ENCODE results near the gene SLC7A8. TPM values are rescaled to one million over a fixed set of nuclear protein-coding genes. Genes with fewer than 3 reads are reported as not detected.
A peak's percentile ranks its signal among the peaks of the same experiment; 100 is the strongest.

Gene SLC7A8
- total RNA-seq, 2 donors from 2014 or later, result 0.72 to 1.2 TPM

DNA sequence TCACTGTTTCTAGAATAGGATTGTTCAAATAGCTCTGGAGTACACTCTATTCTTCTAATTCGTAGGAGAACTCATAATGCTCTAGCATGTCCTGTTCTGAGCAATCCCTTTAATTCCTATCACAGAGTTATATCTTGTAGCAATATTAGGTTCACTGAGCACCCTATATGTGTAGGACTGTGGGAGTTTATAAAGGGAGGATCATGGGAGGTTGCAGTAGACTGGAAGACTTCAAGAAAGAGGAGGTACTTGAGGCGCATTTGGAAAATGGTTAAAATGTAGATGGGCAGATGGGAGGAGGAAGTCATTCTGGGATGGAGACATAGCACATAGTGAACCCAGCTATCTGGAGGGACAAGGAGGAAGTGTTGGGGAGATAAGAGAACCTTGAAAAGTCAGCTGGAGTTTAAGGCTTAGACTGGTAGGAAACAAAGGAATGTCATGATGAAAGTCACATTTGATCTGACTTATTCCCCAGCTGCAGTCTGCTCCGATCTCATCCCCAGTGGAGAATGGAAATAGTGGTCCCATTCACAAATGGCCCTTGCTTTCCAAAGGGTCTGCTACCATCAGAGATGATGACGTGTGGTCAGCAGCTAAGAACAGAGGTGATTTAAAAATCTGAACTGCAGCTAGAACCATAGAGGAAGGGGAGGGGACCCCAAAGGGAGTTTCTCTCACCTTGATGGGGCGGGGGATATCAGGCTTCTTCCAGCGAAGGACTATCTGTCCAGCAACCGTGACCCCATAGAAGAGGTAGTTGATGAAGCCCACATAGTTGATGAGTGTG lies 54.3 kb downstream of the SLC7A8 start:
- DNase-seq (no peak), ATAC-seq (replicated peaks in 1 of 2) (no peak)
- Mint-ChIP-seq H3K27me3 (ENCODE audit: low read depth) (no peaks in the 10 kb centered on the region), H3K4me3 (no peak overlapping the region), H3K4me1 (ENCODE audit: low read depth) (no peaks in the 10 kb centered on the region), H3K27ac (no peak overlapping the region), H3K36me3 (ENCODE audit: insufficient read depth in 2 of 2) (no peaks in the 10 kb centered on the region), H3K9me3 (no peaks in the 10 kb centered on the region)

DNA sequence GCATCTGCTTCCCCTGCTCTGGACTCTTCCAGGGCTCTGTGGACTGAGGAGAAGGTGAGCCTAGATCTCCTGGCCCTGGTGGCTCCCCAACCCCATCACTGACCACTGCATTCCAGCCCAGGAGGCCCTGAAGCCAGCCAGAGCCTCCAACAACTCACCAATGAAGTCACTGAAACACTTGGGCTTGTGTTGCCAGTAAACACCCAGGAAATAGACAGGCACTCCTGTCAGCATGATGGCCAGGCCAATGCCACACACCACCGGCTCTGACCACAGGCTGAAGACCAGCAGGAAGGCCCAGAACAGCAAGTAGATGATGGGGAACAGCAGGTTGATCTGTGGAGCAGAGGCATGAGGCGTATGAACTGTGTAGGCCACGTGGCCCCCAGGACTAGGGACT lies 55.6 kb downstream of the SLC7A8 start:
- no peak overlapping the region for H3K4me3 Mint-ChIP-seq
- no peak overlapping the region for H3K27ac Mint-ChIP-seq
- no peaks in the 10 kb centered on the region for H3K36me3 Mint-ChIP-seq (ENCODE audit: insufficient read depth in 2 of 2)
- H3K4me1 Mint-ChIP-seq (ENCODE audit: low read depth), result no peaks in the 10 kb centered on the region
- DNase-seq, result no peak
- H3K27me3 Mint-ChIP-seq (ENCODE audit: low read depth), result no peaks in the 10 kb centered on the region
- no peak for ATAC-seq (replicated peaks in 1 of 2)
- H3K9me3 Mint-ChIP-seq, result no peaks in the 10 kb centered on the region

DNA sequence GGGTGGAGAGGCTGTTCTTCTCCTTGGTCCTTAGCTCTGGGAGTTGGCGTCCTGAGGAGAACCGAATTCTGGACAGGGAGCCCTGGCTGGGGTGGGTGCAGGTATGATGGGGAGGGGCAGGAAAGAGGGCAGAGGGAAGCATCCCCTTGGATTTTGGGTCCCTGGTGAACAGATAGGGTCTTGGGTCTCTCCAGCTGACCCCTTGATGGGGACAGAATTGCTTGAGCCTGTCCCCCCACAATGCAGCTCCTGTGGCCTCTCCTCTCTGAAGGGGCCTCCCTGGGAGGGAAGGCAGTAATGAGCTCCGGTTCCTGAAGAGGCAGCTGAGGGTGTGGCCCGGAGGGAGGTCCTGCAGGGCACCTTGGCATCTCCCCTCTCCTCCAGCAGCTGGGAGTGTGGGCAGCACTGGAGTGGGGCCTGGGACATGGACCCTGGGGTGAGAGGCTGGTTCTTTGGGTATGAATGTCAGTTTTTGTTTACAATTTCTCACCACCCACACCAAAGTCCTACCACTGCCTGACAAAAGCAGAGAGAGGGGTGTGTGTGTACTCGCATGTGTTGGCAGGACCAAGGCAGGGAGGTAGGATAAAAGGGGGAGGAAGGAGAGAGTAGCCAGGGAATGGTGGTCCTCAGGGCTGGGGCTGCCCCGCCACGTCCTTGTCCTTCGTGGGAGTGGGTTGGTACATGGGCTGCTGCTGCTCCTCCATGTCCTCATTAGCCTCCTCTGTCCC lies 56.7 kb downstream of the SLC7A8 start:
- no peaks in the 10 kb centered on the region for H3K27me3 Mint-ChIP-seq (ENCODE audit: low read depth)
- no peak overlapping the region for H3K27ac Mint-ChIP-seq
- no peaks in the 10 kb centered on the region for H3K36me3 Mint-ChIP-seq (ENCODE audit: insufficient read depth in 2 of 2)
- DNase-seq (no peak), ATAC-seq (replicated peaks in 1 of 2) (no peak)
- H3K4me3 Mint-ChIP-seq, result no peak overlapping the region
- H3K9me3 Mint-ChIP-seq, result no peaks in the 10 kb centered on the region
- H3K4me1 Mint-ChIP-seq (ENCODE audit: low read depth), result no peaks in the 10 kb centered on the region

DNA sequence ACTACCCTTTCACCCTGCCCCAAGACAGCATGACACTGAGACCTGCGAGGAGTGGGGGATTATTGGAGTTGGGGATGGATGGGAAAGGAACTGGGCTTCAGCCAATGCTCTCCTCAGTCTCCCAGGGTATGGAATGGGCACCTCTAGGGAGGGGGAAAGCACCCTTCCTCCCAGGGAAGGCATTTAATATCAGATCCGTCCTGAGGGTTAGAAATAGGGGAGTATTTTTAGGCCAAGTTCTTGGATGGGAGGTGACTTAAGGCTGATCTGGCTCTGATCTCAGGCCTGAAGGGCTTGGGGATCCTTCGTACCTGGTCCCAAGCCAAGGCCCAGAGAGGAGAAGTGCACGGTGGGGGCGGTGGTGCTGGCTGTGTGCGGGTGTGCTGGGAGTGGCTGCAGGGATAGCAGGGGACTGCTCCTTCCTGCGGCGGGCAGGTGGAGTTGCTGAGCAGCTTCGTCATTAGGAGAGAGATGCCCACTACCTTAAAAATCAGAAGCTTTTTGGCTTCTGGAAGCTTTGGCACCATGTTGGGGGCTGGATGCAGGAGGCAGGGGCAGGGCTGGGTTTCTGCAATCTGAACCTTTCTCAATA lies 57.4 kb downstream of the SLC7A8 start:
- H3K27ac Mint-ChIP-seq, result no peak overlapping the region
- H3K4me1 Mint-ChIP-seq (ENCODE audit: low read depth), result peaks cover 6% of the 10 kb centered on the region
- H3K4me3 Mint-ChIP-seq, result no peak overlapping the region
- ATAC-seq (replicated peaks in 1 of 2), result no peak
- no peaks in the 10 kb centered on the region for H3K36me3 Mint-ChIP-seq (ENCODE audit: insufficient read depth in 2 of 2)
- H3K27me3 Mint-ChIP-seq (ENCODE audit: low read depth), result no peaks in the 10 kb centered on the region
- DNase-seq, result no peak
- no peaks in the 10 kb centered on the region for H3K9me3 Mint-ChIP-seq

DNA sequence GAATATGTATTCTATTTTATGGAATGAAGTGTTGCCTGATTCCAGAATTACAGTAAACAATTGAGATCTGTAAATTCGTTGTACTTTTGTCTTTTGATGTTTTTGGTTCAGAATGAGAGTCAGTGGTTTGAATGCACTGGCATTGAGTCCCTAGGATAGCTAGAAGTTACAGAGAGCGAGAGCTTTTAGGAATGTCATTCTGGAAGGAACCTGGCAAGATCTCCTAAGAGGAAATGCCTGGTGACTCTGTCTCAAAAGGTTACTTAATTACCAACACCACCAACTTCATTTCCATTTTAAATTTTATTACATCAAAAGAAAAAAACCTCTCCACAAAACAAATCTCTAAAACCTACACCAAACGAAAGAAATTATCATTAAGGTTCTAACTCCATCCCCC lies 58.4 kb downstream of the SLC7A8 start:
- no peaks in the 10 kb centered on the region for H3K27me3 Mint-ChIP-seq (ENCODE audit: low read depth)
- no peaks in the 10 kb centered on the region for H3K9me3 Mint-ChIP-seq
- ATAC-seq (replicated peaks in 1 of 2), result no peak
- no peak overlapping the region for H3K27ac Mint-ChIP-seq
- no peak overlapping the region for H3K4me3 Mint-ChIP-seq
- no peak for DNase-seq
- H3K4me1 Mint-ChIP-seq (ENCODE audit: low read depth), result peaks cover 16% of the 10 kb centered on the region
- H3K36me3 Mint-ChIP-seq (ENCODE audit: insufficient read depth in 2 of 2), result no peaks in the 10 kb centered on the region

DNA sequence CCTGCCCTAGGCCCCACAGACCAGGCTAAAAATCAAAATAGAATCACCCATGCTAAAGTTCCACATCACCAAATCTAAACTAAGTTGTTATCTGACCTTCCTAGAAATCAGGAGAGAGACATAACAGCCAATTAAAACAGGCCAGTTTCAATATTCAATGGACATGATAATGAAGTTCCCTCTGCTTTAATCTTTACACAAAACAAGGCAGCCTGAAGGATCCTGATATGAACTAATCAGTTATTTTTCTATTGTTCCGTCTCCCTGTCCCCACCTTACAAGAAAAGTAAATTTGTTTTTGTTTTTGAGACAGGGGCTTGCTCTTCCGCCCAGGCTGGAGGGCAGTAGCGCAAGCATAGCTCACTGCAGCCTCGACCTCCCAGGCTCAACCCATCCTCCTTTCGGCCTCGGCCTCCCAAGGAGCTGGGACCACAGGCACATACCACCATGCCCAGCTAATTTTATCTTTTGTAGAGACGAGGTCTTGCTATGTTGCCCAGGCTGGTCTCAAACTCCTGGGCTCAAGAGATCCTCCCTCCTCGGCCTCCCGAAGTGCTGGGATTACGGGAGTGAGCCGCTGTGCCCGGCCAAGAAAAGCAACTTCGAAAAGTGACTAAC lies 59.0 kb downstream of the SLC7A8 start:
- Mint-ChIP-seq H3K36me3 (ENCODE audit: insufficient read depth in 2 of 2) (no peaks in the 10 kb centered on the region), H3K27ac (no peak overlapping the region), H3K27me3 (ENCODE audit: low read depth) (no peaks in the 10 kb centered on the region), H3K9me3 (no peaks in the 10 kb centered on the region), H3K4me3 (no peak overlapping the region), H3K4me1 (ENCODE audit: low read depth) (peaks cover 22% of the 10 kb centered on the region)
- ATAC-seq (replicated peaks in 1 of 2), result no peak
- no peak for DNase-seq

DNA sequence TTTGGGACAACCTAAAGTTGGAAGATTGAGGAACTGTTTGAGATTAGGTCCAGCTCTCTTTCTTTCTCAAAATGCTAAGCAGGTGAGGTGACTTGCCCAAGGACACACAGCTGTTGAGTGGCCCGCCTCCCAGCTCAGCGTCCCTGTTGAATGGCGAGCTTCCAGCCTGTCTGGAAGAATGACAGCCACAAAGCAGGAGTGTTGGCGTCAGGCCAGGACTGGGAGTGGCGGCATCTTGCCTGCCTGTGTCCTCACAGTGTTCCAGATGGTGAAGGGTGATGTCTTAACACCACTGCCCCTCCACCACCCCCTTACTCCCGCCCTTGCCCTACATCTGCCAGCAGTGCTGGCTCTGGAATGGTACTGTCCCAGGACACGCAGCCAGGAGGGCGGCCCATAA lies 60.0 kb downstream of the SLC7A8 start:
- DNase-seq, result no peak
- no peaks in the 10 kb centered on the region for H3K27me3 Mint-ChIP-seq (ENCODE audit: low read depth)
- H3K27ac Mint-ChIP-seq, result no peak overlapping the region
- ATAC-seq (replicated peaks in 1 of 2), result no peak
- H3K9me3 Mint-ChIP-seq, result no peaks in the 10 kb centered on the region
- peaks cover 28% of the 10 kb centered on the region for H3K4me1 Mint-ChIP-seq (ENCODE audit: low read depth)
- H3K36me3 Mint-ChIP-seq (ENCODE audit: insufficient read depth in 2 of 2), result no peaks in the 10 kb centered on the region
- no peak overlapping the region for H3K4me3 Mint-ChIP-seq

DNA sequence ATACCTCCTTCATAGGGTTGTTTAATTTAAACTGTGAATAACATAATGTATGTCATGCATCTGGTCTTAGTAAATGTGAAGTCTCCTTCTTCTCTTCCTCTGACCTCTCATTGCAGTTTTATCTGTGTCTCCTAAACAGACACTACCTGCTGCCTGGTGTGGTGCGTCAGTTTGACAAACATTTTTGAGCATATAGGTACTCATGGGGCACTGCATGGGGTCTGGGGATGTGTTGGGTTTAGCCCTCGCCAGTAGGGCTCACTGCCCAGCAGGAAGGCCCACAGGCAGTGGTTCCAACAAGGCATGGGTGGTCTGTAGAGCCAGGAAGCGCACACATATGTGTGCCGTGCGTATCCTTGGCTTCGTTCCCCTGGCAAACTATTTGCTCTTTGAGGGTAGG lies 61.4 kb downstream of the SLC7A8 start:
- no peaks in the 10 kb centered on the region for H3K9me3 Mint-ChIP-seq
- no peak overlapping the region for H3K4me3 Mint-ChIP-seq
- H3K4me1 Mint-ChIP-seq (ENCODE audit: low read depth), result peaks cover 28% of the 10 kb centered on the region
- no peaks in the 10 kb centered on the region for H3K27me3 Mint-ChIP-seq (ENCODE audit: low read depth)
- DNase-seq (no peak), ATAC-seq (replicated peaks in 1 of 2) (no peak)
- H3K27ac Mint-ChIP-seq, result no peak overlapping the region
- H3K36me3 Mint-ChIP-seq (ENCODE audit: insufficient read depth in 2 of 2), result no peaks in the 10 kb centered on the region

DNA sequence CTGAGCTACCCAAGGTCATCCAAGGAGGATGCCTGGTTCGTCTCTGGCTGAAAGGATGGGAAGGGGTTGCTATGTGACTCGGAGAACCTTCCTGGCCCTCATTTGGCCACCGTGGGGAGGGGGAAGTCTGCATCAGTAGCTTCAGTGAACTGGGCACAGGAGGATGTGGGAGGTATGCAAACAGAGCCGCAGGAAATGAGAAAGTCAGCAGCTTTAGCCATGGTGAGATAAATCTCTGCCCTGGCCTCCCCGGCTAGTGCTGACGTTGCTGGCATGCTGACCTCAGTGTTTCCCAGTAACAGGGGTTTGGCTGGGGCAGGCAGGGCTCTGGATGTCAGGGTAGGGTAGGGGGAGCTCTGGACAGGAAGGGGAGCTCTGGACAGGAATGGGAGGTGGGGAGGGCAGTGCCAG lies 62.1 kb downstream of the SLC7A8 start:
- Mint-ChIP-seq H3K4me1 (ENCODE audit: low read depth) (peaks cover 28% of the 10 kb centered on the region), H3K4me3 (peak overlapping the region; percentile 5 to 59), H3K27ac (no peak overlapping the region), H3K27me3 (ENCODE audit: low read depth) (no peaks in the 10 kb centered on the region), H3K36me3 (ENCODE audit: insufficient read depth in 2 of 2) (no peaks in the 10 kb centered on the region), H3K9me3 (no peaks in the 10 kb centered on the region)
- peak in 1 of 2 donors; percentile 32 for ATAC-seq (replicated peaks in 1 of 2)
- DNase-seq, result peak in 1 of 2 donors; percentile 14

DNA sequence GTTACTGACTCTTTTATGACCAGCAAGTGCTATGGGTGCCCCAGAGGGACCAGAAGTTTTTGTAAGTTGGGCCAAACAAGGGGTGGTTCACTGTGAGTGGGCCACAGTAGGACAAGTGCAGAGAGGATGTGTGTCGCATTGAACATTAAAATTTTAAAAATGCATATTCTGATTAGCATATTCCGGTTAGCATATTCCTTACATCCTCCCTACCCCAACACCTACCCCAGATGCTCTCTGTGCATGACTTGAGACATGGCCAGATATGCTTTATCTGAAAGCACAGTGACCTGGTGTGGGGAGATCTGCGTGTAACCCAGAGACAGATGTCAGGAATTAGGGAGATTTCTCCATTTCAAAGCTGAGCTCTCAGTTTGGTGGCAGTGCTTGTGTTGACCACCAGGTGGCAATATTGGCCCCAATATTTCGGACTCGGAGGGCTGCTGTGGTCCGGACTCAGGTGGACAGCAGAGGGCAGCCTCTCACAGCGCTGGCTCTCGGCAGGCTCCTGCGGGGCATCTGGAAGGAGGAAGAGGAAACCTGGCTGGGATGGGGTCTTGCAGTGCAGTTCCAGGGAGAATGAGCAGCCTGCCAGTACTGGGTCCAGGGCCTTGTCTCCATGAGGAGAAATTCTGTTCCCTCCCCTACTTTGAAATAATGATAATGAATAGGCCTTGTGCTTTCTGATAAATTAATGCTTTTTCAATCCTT lies 62.8 kb downstream of the SLC7A8 start:
- Mint-ChIP-seq H3K36me3 (ENCODE audit: insufficient read depth in 2 of 2) (no peaks in the 10 kb centered on the region), H3K9me3 (no peaks in the 10 kb centered on the region), H3K27me3 (ENCODE audit: low read depth) (no peaks in the 10 kb centered on the region), H3K4me1 (ENCODE audit: low read depth) (peaks cover 34% of the 10 kb centered on the region), H3K27ac (peak overlapping the region; percentile 4), H3K4me3 (peak overlapping the region; percentile 5 to 59)
- ATAC-seq (replicated peaks in 1 of 2) (peak; percentile 90 to 92), DNase-seq (peak; percentile 86 to 87)

DNA sequence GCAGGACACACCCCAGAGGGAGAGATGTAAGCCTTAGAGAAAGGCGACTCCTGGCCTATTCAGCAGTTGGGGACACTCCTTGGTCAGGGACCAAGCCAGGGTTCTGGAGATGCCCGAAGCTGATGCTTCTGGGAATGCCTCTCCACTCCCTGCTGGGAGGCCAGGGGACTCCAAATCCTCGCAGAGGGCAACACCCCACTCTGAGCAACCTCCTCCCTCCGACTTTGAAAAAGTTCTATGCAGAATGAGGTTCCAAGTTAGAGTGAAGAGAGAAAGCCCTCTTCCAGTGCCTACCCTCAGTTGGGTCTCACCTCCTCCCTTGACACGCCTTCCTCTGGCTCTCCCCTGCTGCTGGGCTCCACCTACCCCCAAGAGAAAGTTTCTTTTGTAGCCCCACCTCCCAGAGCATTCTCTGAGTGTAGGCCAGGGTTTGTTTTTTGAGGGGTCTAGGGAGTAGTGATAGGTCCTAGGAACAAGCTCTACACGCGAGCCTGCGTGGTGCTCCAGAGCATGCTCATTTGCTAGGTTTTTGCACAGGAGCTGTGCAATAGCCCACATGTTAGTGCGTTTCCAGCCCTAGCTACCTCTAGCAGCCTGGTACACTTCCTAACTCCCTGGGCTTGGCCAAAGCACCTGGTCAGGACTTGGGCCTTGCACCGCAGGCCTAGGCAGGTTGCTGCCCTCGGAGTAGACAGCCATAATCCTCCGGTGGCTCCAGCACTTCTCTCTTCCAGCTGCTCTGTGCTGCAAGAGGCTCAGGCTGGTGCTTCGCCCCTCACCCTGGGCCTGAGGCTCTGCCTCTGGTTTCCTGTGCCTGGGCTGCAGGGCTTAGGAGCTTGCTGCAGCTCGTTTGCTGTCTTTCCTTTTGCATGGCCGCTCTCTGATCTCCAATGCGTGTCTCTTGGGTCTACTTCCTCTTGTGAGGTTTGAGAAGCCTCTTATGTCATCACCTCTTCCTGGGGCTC lies 63.8 kb downstream of the SLC7A8 start:
- H3K4me1 Mint-ChIP-seq (ENCODE audit: low read depth), result peaks cover 41% of the 10 kb centered on the region
- H3K27ac Mint-ChIP-seq, result peak overlapping the region; percentile 6

More for the DNA sequence above, 63.8 kb downstream of the SLC7A8 start:
- Mint-ChIP-seq H3K27me3 (ENCODE audit: low read depth) (no peaks in the 10 kb centered on the region), H3K4me3 (peak overlapping the region; percentile 16 to 59), H3K9me3 (no peaks in the 10 kb centered on the region), H3K36me3 (ENCODE audit: insufficient read depth in 2 of 2) (no peaks in the 10 kb centered on the region)
- ATAC-seq (replicated peaks in 1 of 2) (peak; percentile 27 to 31), DNase-seq (peak; percentile 23 to 24)
